Right lobe of liver (tissue), 4 donors: ENCODE results near the gene CDKL5.

Experiments used
- CTCF ChIP-seq, 4 donors: fragments of 200-600 bp in 3 of 4; fragments of 450-650 bp in 1 of 4; IDR thresholded peaks; one replicate each; pipeline versions ENCODE4 v1.5.1 to v1.8.0; 2016 to 2022; ENCODE audit warnings: antibody characterized with exemption in 4 of 4, mild to moderate bottlenecking in 2 of 4
- POLR2A ChIP-seq: fragments of 450-650 bp; IDR thresholded peaks from one replicate; pipeline ENCODE4 v1.6.1; 2017; ENCODE audit warnings: antibody characterized with exemption, mild to moderate bottlenecking
- donor health status: DM: no; HTN: no; CAD: no.
- donor health status: DM: no; HTN: no; CAD: no.
- donor health status: DM: no; HTN: yes; CAD: no.

- TF ChIP-seq POLR2A = peak; percentile 71
- TF ChIP-seq CTCF (IDR thresholded peaks at IDR 0.05) = no peak
These were observed at the start of gene CDKL5 for GRCh38 chrX:18425199-18426003.
